Gastrocnemius medialis (tissue), 4 donors: ENCODE results near the gene ERBB2.

ENCODE experiments used
- CTCF ChIP-seq, 5 experiments: fragments of 450-650 bp in 3 of 5; fragments of 200-600 bp in 2 of 5; sonication (generic) in 2 of 5; IDR thresholded peaks in 4 of 5; conservative IDR thresholded peaks in 1 of 5; 1 replicate in 4 of 5; 2 replicates in 1 of 5; pipeline ENCODE4 v1.5.1; 2016 to 2019; ENCODE audit warnings: antibody characterized with exemption in 5 of 5, mild to moderate bottlenecking in 3 of 5, moderate library complexity in 3 of 5
- POLR2A ChIP-seq, 2 donors: fragments of 450-650 bp; IDR thresholded peaks; one replicate each; pipeline ENCODE4 v1.6.1; 2017; ENCODE audit warnings: antibody characterized with exemption in 2 of 2, mild to moderate bottlenecking in 2 of 2, moderate library complexity in 2 of 2

DNA sequence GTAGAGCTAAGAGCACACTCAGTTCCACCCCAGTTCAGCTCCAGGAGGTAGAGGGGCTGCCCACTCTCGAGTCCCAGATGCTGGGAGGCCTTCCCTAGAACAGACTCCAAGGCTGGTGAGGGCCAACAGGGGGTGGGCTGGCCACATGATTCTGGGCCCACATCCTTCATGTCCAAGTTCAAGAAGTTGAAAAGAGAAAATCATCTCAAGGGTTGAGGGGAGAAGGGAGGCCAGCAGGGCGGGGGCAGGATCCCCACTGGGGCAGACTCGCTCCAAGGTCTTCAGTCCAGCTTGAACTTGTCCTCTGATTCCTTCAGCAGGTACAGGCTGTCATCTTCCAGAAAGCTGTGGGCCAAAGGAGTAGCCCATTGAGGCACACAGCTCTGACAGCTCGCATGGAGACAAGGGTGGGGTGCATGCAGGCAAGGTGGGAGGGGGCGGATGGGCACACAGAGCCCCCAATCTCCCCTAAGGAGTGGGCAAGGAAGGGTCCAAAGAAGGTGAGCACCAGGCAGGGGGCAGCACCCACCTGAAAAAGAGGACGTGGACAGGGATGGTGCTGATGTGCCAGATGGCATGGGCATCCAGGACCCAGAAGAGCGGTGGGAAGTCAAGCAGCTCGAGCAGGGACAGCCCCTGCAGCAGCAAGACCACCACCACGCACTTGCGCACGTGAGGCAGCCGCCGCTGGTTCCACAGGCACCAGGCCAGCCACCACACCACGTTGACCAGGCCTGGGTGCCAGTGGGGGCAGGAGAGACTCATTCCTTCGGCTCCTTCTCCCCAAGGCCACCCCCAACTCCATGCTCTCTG lies 27.1 kb upstream of the ERBB2 start:
- no peak for TF ChIP-seq CTCF (IDR thresholded peaks at IDR 0.05 in 4 of 5, conservative IDR thresholded peaks at IDR 0.05 in 1 of 5)
- no peak for TF ChIP-seq POLR2A (IDR thresholded peaks at IDR 0.05)
